ENCODE measurements around the gene RELT.
A peak's percentile ranks its signal among the peaks of the same experiment; 100 is the strongest.

RELT gene

GRCh38 chr11:73392108-73393010 is 16.2 kb downstream of the RELT start:
- no peak for DNase-seq

GRCh38 chr11:73393011-73393380 is 16.8 kb downstream of the RELT start:
- no peak for DNase-seq

GRCh38 chr11:73393479-73394415 is 17.5 kb downstream of the RELT start:
- DNase-seq, result peak; percentile 23

GRCh38 chr11:73394416-73395296 is 18.5 kb downstream of the RELT start:
- DNase-seq, result no peak

- no peak for DNase-seq
Measured at GRCh38 chr11:73395297-73396208, 19.4 kb downstream of the RELT start.

- DNase-seq, result no peak
Measured at GRCh38 chr11:73396251-73396930, 20.2 kb downstream of the RELT start.

GRCh38 chr11:73396985-73397384 is 20.8 kb downstream of the RELT start:
- DNase-seq, result no peak

GRCh38 chr11:73397468-73398131 is 21.4 kb downstream of the RELT start:
- DNase-seq, result no peak

- DNase-seq, result no peak
Measured at GRCh38 chr11:73398132-73398526, 21.9 kb downstream of the RELT start.

- no peak for DNase-seq
Measured at GRCh38 chr11:73398721-73399120, 22.5 kb downstream of the RELT start.

GRCh38 chr11:73399159-73399590 is 23.0 kb downstream of the RELT start:
- no peak for DNase-seq

- no peak for DNase-seq
Measured at GRCh38 chr11:73399636-73400035, 23.4 kb downstream of the RELT start.

- no peak for DNase-seq
Measured at GRCh38 chr11:73400293-73400692, 24.1 kb downstream of the RELT start.

- DNase-seq, result no peak
Measured at GRCh38 chr11:73401217-73401923, 25.2 kb downstream of the RELT start.

- no peak for DNase-seq
Measured at GRCh38 chr11:73401924-73402833, 26.0 kb downstream of the RELT start.

- DNase-seq, result no peak
Measured at GRCh38 chr11:73402834-73403185, 26.6 kb downstream of the RELT start.

- DNase-seq, result no peak
Measured at GRCh38 chr11:73403541-73403940, 27.3 kb downstream of the RELT start.

GRCh38 chr11:73404048-73404447 is 27.8 kb downstream of the RELT start:
- DNase-seq, result no peak

Measured in NCI-H2029 treated with DMSO at 0.1 percent for 48 hours (cell line).